ENCODE results near the gene NR6A1.

The NR6A1 gene

GRCh38 chr9:124663046-124663961, 107.8 kb downstream of the NR6A1 start (continued):
- TF ChIP-seq TSHZ1 (tag by site-specific recombination; IDR thresholded peaks at IDR 0.05; ENCODE audit: borderline replicate concordance) (no peak), ZNF571 (tag by site-specific recombination; IDR thresholded peaks at IDR 0.05) (no peak), ZNF148 (tag by site-specific recombination; IDR thresholded peaks at IDR 0.05; ENCODE audit: borderline replicate concordance) (no peak), ZNF280C (tag by site-specific recombination; IDR thresholded peaks at IDR 0.05) (no peak), IKZF3 (tag by site-specific recombination; IDR thresholded peaks at IDR 0.05) (no peak), ZNF350 (tag by site-specific recombination; IDR thresholded peaks at IDR 0.05) (no peak), ZSCAN18 (tag by site-specific recombination; IDR thresholded peaks at IDR 0.05) (no peak), ZNF354C (tag by site-specific recombination; IDR thresholded peaks at IDR 0.05; ENCODE audit: borderline replicate concordance, low read depth) (no peak), ZNF324 (tag by site-specific recombination; IDR thresholded peaks at IDR 0.05) (no peak), ZNF138 (tag by site-specific recombination; IDR thresholded peaks at IDR 0.05; ENCODE audit: borderline replicate concordance) (no peak), ZNF169 (tag by site-specific recombination; IDR thresholded peaks at IDR 0.05) (no peak)

- Histone ChIP-seq H3K9me3 (ENCODE audit: control insufficient read depth, insufficient read depth, low read depth, low read length) (no peaks in the 10 kb centered on the region), H3K36me3 (ENCODE audit: control insufficient read depth in 2 of 2, insufficient read depth in 1 of 2, low read length in 2 of 2) (no peaks in the 10 kb centered on the region), H3K4me3 (ENCODE audit: low read depth, low read length) (no peak overlapping the region), H3K4me1 (ENCODE audit: control insufficient read depth, insufficient read depth, low read length) (peaks cover 6% of the 10 kb centered on the region; the same call in 1 of the 2 replicates), H3K27ac (ENCODE audit: extremely low read depth, low read depth, low read length) (no peak overlapping the region)
- POLR2A ChIA-PET, result no interaction called here
- TF ChIP-seq ZNF24 (tag by site-specific recombination; IDR thresholded peaks at IDR 0.05) (no peak), ZNF639 (tag by site-specific recombination; IDR thresholded peaks at IDR 0.05) (no peak), ZXDB (tag by site-specific recombination; IDR thresholded peaks at IDR 0.05) (no peak), ZNF747 (tag by site-specific recombination; IDR thresholded peaks at IDR 0.05) (no peak), ZNF354C (tag by site-specific recombination; IDR thresholded peaks at IDR 0.05; ENCODE audit: borderline replicate concordance, low read depth) (no peak), MZF1 (tag by site-specific recombination; IDR thresholded peaks at IDR 0.05; ENCODE audit: borderline replicate concordance) (no peak)
- CTCF ChIA-PET, result interaction anchor here (0.5 to 7.7 kb wide), 7 partner anchors 10 to 116 kb away, joined by 3 to 65 read pairs (median 4); no protein-coding TSS in a partner anchor
Measured at GRCh38 chr9:124662561-124662960, 108.5 kb downstream of the NR6A1 start.

Data from HEK293 (cell line).